Measurements from ENCODE around the gene DNAI1.

DNAI1 gene

GRCh38 chr9:34546834-34547827 is 88.5 kb downstream of the DNAI1 start:
- DNase-seq = peak; percentile 10

GRCh38 chr9:34547960-34548611 is 89.5 kb downstream of the DNAI1 start:
- DNase-seq = peak; percentile 9

GRCh38 chr9:34549407-34549732 is 90.8 kb downstream of the DNAI1 start:
- DNase-seq = no peak

- DNase-seq = no peak
These were observed 91.5 kb downstream of the DNAI1 start for GRCh38 chr9:34550016-34550680.

- no peak for DNase-seq
These were observed 92.2 kb downstream of the DNAI1 start for GRCh38 chr9:34550681-34551270.

GRCh38 chr9:34551751-34552605 is 93.4 kb downstream of the DNAI1 start:
- DNase-seq = no peak

GRCh38 chr9:34552606-34552981 is 94.0 kb downstream of the DNAI1 start:
- DNase-seq = no peak

GRCh38 chr9:34552986-34553385 is 94.4 kb downstream of the DNAI1 start:
- DNase-seq = no peak

- DNase-seq = no peak
These were observed 95.0 kb downstream of the DNAI1 start for GRCh38 chr9:34553511-34554021.

GRCh38 chr9:34554211-34555001 is 95.8 kb downstream of the DNAI1 start:
- DNase-seq = no peak

GRCh38 chr9:34555002-34555348 is 96.4 kb downstream of the DNAI1 start:
- DNase-seq = no peak

- DNase-seq = no peak
These were observed 96.9 kb downstream of the DNAI1 start for GRCh38 chr9:34555500-34555899.

GRCh38 chr9:34555936-34556525 is 97.4 kb downstream of the DNAI1 start:
- no peak for DNase-seq

- no peak for DNase-seq
These were observed 98.3 kb downstream of the DNAI1 start for GRCh38 chr9:34556949-34557348.

- no peak for DNase-seq
These were observed 99.1 kb downstream of the DNAI1 start for GRCh38 chr9:34557426-34558321.

- no peak for DNase-seq
These were observed 99.8 kb downstream of the DNAI1 start for GRCh38 chr9:34558364-34558763.

- no peak for DNase-seq
These were observed 100.5 kb downstream of the DNAI1 start for GRCh38 chr9:34558919-34559623.

GRCh38 chr9:34559624-34560455 is 101.2 kb downstream of the DNAI1 start:
- no peak for DNase-seq
